T1000 (cell line): ENCODE measurements around the gene LPAR1.

Experiments used
- DNase-seq: peaks from one replicate; lab custom pipeline; 2025; ENCODE audit warnings: mixed read lengths; lab: John Stamatoyannopoulos, UW

LPAR1 gene

DNA sequence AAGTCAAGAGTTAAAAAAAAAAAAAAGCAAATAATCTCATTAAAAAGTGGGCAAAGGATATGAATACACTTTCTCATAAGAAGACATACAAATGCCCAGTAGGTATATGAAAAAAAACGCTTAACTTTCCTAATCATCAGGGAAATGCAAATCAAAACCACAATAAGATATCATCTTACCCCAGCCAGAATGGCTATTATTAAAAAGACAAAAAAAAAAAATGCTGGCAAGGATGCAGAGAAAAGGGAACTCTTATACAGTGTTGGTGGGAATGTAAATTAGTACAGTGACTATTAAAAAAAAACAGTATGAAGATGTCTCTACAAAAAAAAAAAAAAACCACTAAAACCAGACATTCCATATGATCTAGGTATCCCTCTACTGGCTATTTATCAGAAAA lies 79.4 kb downstream of the LPAR1 start:
- no peak for DNase-seq

DNA sequence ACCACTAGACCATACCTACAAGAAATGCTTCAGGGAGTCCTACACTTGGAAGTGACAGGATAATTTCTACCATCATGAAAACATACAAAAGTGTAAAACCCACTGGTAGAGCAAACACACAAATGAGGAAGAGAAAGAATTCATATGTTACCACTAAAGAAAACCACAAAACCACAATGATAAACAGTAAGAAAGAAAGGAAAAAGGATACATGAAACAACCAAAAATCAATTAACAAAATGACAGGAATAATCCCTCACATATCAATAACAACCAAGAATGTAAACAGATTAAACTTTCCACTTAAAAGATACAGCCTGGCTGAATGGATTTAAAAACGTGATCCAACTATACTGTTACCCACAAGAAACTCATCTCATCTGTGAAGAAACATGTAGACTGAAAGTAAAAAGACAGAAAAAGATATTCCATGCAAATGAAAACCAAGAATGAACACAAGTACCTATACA lies 83.4 kb downstream of the LPAR1 start:
- DNase-seq: no peak

DNA sequence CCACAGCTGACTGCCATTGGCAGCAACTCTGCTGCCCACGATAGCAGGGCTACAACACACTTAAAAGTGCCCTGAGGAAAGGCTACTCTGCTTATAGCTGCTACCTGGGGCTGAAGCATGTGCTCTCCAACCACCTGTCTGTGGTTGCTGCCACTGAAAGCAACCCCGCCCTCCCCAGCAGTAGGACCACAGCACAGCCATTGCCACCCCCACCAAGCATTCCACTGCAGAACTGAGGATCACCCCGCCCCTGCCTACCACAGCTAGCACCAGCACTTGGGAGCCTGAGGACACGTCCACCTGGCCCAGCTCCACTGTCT lies 85.8 kb downstream of the LPAR1 start:
- DNase-seq: no peak

DNA sequence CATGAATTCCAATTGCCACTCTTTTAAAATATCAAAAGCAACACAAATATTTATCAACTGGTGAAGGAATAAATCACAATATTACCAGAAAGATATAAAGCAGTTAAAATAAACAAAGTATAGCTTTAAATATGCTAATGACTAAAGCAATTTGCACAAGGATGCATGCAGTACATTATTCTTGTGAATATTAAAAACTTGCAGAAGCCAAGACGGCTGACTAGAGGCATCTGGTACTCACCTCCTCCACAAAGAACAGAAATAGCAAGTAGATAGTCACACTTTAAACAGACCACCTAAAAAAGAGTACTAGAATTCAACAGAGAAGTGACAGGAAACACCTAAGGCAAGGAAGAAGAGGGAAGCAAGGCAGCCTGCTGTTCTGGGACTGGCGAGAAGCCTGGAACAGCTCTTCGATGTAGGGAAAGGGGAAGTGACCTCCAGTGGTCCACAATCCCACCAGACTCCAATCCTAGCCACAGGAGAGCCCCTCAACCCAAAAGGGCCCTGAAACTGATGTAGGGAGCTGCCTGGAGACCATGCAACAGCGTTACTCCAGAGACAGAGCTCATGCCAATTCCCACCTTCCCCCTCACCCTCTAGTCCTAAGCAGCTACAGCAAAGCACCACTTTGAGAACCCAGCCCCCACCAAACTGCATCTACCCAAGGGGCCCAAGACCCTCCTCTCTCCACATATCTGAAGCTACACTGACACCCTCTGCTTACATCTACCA lies 86.3 kb downstream of the LPAR1 start:
- no peak for DNase-seq

DNA sequence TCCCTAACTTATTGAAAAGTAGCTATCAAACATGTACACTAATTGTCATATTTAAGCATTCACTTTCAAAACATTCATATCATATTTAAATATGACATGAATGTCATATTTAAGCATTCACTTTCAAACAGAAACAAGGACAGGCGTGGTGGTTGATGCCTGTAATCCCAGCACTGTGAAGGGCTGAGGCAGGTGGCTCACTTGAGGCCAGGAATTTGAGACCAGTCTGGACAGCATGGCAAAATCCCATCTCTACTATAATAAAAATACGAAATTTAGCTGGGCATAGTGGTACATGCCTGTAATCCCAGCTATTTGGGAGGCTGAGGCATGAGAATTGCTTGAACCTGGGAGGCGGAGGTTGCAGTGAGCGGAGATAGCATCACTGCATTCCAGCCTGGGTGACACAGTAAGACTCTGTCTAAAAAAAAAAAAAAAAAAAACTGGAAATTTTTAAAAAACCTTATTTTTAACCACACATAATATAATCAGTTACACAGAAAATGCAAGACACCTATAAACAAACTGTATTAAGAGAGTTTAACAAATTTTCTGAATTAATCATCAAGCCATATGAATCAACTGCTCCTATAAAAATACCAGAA lies 88.1 kb downstream of the LPAR1 start:
- DNase-seq: no peak

DNA sequence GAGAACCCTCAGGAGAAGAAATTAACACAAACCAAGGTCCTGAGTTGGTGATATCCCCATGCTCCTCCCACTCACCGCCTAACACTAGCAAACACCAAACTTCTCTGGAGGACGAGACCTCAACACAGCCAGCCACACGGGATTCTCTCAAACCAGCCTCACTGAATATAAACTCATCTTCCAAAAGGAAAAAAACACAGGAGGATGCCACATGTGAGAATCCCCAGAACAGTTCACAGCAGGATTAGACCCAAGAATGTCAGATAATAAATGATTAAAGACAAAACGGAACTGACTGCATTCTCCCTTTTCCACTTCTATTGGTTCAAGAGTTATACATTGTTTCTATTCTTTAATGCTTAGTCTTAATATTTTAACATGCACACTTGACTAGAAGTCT lies 89.2 kb downstream of the LPAR1 start:
- DNase-seq: no peak

DNA sequence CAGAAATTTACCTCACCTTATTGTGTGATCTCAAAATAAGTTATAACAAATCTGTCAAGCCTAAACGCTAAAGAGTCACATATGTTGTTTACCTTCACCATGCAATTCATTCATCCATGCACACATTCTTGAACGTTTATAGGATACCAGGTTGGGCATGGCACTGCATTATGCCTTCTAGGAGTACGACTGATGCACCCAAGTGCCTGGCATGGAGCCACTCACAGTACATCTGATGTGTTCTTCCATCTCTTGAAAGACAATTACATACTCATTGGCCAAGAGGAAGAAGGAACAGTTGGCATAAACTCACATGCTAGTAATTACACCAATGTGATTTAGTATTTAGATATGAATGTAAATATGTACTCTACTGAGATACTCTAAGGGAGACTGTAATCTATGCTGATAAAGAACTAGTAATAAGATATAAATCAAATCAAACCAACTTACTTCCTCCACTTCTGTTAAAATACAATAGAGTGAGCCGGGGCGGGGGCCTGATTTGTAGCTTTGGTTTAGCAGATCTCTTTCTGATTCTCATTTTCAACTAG lies 90.7 kb downstream of the LPAR1 start:
- DNase-seq: no peak

DNA sequence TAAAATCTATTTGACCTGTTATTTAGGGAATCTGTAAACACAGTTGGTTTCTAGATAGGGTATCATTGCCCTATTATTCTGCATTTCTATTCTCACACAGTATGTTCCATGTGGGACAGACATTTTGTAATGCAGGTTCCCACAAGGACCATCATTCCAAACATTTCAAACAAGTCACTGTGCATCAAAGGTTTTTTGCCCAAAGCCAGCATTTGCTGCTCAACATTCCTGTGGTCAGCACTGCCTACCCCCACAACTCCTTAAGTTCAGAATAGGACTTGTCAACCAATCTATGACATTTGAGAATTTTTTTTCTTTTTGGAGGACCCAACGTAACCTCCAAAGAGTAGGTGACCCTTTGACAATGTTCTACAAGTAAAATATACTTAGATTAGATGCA lies 95.7 kb downstream of the LPAR1 start:
- no peak for DNase-seq

DNA sequence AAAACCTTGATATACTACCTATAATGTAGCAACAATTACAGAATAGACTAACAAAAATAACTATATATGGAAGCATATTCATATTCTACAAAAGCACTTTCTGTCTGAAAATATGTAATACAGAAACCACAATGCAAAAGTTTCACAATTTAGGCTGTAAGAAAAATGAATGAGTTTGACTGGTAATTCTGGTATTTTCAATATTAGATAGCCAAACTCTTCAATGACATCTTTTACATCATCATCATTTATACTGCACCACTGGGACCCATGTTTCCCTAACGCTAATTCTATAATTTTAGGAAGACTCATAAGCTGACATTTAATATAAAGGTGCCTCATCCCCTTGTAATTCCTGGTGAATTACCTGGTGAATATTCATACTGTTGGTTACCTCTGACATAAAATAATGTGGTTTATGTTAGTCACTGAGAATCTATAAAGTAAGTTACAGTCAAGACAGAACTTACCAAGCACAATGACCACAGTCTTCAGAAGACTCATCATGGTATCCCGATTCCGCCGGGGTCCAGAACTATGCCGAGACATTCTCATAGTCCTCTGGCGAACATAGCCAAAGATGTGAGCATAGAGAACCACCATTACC lies 97.2 kb downstream of the LPAR1 start:
- no peak for DNase-seq

DNA sequence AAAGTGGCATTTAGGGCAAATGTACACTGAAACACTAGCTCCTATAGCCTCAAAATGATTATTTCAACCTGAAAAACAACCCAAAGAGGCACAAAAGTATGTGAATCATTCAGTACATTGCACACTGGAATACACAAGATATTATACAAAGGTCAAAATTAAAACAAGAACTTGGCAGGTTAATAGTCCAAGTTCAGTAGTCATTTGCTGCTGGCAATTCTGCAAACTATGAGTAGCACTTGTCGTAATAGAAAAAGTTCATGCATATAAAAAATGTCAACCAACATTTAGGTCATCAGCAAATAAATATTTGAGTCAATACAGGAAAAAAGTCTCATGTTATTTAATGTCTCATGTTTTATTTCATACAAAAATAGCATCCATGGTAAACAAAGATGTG lies 98.7 kb downstream of the LPAR1 start:
- no peak for DNase-seq

DNA sequence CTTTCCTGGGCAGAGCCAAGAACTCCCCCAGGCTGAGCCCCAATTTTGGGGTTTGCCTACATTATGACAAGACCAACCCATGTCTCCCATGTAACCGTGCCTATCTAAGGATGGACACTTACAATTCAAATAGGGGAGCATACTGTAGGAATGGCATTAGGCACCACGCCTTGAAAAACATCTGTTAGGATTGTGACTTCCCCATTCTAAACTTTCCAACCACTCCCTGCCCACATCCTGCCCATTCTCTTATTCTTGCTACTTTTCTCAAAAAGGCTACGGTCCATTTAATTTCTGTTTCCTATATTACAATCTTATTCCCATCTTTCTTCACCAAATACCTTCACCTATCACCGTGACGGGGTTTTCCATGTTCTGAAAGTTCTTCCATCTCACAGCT lies 99.2 kb downstream of the LPAR1 start:
- no peak for DNase-seq

DNA sequence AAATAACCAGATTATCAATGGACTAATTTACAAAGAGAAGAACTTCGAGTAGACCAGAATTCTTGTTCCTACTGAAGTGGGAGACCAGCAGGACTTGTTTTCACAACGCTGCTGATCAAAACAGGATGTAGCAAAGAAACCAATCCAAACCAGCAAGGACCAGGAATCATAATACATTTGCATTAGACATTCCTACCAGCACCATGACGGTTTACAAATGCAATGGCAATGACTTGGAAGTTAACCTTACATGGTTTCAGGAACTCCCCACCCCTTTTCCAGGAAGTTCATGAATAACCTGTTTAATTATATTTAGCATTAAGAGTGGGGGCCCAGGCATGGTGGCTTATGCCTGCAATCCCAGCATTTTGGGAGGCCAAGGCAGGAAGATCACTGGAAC lies 100.0 kb downstream of the LPAR1 start:
- no peak for DNase-seq

DNA sequence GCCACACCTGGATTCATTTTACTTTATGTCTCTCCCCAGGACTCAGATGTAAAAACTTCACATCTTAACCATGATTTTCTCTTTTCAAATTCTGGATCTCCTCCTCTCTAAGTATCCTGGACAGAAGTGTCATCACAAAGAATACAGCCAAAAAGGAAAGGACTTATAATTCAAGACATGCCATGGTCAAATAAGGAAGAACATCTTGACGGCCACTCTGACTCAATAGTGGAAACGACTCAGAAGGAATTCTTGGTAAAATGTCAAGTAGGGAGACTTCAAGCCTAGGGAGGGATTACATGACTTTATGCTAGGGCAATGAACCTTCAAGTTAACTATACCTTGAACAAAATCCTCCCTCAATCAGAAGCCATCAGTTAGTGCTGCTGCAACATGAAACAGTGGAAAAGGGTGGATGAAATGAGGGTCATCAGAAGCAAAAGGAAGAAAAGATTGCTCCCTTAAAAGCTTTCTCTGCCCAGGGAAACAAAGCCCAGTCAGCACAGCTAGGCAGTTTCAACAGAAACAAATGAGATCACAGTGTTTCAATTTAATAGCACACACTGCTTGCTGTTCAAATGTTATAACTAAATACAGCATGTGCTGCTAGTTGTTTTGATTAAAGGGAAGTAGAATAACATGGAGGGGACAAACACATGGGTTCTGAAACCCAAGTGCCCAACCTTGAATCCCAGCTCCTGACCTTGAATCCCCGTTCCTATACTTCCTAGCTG lies 101.4 kb downstream of the LPAR1 start:
- no peak for DNase-seq

DNA sequence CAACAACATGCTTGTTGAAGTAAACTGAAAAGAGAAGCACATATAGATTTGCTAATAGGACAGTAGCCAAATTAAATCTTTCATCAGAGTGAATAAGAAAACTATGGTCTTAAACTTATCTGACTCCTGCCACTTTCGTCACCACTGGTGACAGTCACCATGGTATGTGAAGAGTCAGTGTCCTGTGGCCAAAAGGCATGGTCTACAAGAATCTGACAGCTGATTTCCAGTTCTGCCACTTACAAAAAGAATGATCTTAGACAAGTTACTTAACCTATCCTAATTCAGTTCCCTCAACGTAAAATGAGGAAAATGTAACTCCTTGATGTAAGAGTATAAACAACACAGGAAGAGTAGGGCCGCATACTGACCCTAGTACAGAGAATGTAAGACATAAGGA lies 102.0 kb downstream of the LPAR1 start:
- no peak for DNase-seq

DNA sequence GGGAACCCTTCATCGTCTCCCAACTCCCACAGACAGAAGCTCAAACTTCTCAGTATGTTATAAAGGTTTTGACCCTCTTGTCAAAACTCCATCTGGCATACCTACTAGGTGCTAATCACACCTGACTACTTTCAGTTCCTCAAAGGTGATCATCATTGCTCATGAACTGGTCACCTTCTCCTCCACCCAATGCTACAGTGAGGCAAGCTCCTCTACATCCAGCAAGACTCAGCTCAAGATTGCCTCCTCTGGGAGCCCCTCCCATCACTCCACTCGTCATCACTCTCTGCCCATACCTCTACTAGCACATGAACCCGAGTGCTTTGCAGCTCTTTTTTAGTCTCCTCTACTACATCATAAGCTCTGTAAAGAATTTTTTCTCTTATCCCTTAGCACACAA lies 102.4 kb downstream of the LPAR1 start:
- no peak for DNase-seq

DNA sequence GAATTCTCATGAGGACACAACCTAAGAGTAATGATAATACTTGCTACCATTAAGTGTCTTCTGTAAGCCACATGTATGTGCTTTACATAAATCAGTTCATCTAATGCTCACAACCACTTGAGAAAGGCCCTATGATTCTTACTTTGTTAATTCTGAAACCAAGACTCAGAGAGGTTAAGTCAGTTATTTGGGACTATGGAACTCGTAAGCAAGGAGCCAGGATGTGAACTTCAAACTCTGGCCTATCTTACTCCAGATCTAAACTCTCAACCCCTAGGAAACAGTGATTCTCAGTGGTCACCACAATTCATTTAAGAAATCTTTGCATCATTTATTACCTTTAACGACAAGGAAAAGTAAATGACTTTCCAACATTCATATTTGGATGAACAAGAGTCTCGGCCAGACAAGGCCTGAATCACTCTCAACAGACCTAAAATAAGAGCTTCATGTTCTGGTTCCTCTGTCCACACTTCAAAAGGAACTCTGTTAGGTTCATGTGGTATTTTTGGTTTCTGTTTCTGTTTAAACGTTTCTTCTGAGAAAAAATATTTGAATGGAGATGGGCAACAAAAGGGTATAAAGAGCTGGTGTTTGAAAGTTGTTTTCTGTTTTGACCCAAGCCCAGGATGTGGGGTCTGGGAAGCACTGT lies 104.8 kb downstream of the LPAR1 start:
- DNase-seq: no peak

DNA sequence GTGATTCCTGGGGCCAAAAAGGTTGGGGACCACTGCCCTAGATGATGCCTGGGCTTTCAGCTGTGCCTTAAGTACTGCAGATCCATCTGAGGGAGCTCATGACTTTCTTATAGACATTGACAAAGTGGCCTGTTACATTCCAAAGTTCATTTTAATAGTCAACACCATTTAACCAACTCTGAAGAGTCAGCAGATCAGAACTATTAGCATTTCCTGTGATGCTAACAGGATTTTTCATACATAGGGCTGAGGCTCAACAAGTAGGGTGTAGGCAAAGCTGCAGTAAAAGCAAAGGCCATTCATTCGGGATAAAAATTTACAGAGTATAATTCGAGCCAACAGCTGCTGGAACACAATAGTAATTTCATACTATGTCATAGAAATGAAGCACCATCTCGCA lies 105.4 kb downstream of the LPAR1 start:
- DNase-seq: no peak

DNA sequence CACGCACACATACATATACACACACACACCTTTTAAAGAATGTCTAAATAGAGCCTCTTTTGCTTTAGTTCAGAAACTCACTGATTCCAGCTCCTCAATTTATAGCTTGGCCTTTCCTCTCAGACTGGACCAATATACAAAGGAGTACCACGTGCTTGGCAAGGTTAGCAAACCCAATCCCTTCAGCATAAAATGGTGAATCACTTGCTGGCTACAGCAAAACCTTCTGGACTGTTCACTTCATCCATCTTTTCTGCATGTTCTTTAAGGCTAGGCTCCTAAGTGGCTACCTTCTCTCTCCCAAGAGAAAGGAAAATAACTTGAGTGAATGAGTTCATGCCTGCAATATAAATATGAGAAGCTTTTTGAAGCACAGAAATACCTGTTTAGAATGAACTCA lies 109.7 kb downstream of the LPAR1 start:
- DNase-seq: no peak

DNA sequence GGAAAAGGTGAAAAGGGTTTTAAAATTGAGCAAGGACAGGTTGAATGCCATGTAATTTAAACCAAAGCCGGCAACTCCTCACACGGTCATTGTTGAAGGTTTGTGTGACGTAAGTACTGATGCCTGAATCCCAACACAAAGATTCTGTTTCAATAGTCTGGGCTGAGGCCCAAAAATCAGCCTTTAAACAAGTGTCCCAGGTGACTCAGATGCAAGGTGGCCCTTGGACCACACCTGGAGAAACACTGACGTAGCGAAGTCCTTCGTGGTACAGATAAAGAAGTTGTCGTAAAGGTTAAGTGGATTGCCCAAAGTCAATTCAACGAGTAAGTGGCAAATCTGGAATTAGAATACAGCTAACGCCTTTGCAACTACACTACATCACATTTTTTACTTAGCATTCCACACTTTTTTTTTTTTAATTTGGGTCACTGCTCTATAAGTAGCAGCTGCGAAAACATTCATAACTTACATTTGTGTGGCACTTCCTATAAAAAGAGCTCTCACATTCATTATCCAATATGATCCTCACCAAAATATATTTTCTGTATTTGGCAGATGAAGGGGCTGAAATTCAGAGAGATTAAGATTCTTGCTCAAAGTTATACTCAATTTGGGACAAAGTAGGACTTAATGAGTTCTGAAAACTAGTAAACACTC lies 111.3 kb downstream of the LPAR1 start:
- DNase-seq: no peak

DNA sequence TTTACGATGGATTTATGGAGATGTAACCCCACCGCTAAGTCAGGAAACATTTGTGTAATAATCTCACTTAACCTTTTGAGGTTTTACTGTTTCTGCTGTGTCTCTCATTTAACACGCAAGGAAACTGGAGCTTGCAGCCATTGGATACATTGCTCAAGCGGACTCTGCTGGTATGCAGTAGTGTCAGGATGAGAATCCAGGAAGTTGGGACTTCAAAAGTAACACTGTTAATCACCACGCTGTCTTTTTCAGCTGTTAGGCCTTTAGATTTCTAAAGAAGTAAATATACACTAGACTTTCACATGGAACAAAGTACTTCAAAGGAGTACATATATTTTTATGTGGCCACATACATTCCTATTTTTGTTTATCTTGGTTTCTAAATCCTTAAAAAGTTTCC lies 114.7 kb downstream of the LPAR1 start:
- DNase-seq: no peak

DNA sequence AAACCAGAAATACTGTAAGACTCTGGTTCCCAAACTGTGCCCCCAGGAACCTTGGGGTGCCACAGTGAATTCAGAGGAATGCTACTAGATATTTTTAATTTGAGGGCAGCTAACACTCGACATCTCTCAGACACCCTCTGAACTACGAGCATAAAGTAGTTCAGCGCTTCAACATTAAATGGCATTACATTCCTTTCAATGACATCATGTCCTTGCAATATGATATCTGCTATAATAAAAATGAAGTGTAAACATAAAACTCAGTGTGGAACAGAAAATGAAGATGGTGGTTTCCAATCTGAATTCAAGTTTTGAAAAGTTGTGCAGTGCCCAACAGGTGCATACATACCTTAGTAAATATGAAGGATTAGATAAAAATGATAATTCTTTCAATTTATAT lies 116.1 kb downstream of the LPAR1 start:
- DNase-seq: no peak

DNA sequence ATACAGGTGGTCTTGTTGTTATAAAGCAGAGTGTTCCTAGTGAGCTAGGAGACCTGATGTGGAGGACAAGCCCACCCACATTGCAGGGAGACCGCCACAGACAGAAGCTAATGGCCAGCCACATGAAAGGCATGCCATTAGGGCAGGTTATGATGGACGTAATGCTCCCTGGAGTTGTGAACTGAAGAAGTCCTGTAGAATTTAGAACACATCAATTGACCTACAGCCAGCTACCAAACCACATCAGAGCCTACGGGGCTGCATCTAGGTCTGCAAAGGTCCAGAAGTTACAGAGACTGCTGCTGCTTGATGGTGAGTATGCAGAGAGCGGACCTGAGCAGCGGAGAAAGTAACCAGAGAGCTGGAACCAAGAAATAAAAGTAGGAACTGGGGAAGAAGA lies 116.6 kb downstream of the LPAR1 start:
- DNase-seq: no peak
